Measurements from ENCODE around the gene PDE5A.

Gene PDE5A

GRCh38 chr4:119581190-119581873 lies 47.3 kb downstream of the PDE5A start:
- no peak for DNase-seq (ENCODE audit: extremely low spot score)
- TF ChIP-seq, protein P1, sequence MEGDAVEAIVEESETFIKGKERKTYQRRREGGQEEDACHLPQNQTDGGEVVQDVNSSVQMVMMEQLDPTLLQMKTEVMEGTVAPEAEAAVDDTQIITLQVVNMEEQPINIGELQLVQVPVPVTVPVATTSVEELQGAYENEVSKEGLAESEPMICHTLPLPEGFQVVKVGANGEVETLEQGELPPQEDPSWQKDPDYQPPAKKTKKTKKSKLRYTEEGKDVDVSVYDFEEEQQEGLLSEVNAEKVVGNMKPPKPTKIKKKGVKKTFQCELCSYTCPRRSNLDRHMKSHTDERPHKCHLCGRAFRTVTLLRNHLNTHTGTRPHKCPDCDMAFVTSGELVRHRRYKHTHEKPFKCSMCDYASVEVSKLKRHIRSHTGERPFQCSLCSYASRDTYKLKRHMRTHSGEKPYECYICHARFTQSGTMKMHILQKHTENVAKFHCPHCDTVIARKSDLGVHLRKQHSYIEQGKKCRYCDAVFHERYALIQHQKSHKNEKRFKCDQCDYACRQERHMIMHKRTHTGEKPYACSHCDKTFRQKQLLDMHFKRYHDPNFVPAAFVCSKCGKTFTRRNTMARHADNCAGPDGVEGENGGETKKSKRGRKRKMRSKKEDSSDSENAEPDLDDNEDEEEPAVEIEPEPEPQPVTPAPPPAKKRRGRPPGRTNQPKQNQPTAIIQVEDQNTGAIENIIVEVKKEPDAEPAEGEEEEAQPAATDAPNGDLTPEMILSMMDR (IDR thresholded peaks at IDR 0.05; ENCODE audit: control extremely low read depth, extremely low read depth, low read depth, missing control alignments) = no peak
- POLR2A ChIA-PET = no interaction called here
- CTCF ChIA-PET = interaction anchor here (1.2 to 1.6 kb wide), 2 partner anchors 23 to 47 kb away, joined by 3 to 4 read pairs; partner anchors contain the start of gene PDE5A

DNA sequence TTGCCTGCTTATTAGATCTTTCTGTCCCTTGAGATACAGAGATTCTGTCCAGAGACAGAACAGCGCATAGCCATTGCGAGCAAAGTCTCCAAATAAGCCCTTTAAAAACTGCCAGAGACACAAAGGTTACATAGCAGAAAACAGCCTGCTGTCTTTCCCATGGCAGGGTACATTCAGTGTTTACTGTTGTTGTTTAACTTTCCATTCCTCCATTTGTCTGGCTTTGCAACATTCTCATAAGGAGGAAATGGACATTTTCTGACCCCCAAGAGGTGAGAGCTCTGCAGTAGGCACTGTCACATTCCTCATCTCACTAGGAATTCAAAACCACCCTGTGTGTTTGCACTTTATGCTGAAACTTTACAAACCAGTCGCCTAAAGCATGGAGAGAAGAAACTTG lies 48.3 kb downstream of the PDE5A start:
- DNase-seq (ENCODE audit: extremely low spot score) = no peak
- TF ChIP-seq, protein P1 (IDR thresholded peaks at IDR 0.05; ENCODE audit: control extremely low read depth, extremely low read depth, low read depth, missing control alignments) = no peak
- POLR2A ChIA-PET = no interaction called here
- CTCF ChIA-PET = interaction anchor here (1.2 kb wide), 1 partner anchor 48 kb away, joined by 4 read pairs; the partner anchor contains the start of gene PDE5A

DNA sequence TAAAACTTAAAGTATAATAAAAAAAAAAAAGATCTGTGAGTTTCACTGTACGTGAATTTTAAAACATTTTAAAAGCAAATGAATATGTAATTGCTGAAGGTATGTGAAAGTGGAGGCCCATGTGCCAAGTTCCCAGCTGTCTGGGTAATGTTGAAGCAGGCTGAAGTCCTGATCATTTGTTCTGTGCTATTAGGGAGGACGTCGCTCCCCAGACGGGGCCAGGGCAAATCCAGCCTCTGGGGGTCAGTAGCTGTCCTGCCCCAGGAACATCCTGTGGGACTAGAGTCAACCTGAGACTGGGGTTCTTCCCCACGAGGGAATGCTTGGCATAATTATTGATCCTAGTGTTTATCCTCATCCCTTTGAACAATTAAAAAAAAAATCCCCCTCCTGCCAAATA lies 48.8 kb downstream of the PDE5A start:
- no peak for DNase-seq (ENCODE audit: extremely low spot score)
- POLR2A ChIA-PET = no interaction called here
- CTCF ChIA-PET = no interaction called here
- TF ChIP-seq, protein P1 (IDR thresholded peaks at IDR 0.05; ENCODE audit: control extremely low read depth, extremely low read depth, low read depth, missing control alignments) = no peak

DNA sequence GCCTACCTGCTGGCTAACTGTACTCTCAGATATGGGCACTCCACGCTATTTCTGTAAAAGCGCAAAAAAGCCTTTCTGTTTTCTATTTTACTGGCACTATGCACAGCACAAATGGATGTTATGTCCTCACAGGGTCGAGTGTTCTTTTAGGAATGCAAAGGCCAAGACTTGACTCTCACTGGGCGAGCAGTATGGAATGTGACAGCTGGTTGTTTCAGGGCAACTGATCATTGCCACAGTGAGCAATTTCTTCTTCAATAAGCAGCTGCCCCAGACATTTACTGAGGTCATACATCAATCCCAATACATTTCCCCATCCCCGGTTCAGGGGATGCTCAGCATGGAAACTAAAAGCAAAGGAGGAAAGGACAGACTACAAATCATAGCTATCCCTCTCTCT lies 58.2 kb downstream of the PDE5A start:
- ChIA-PET POLR2A (no interaction called here), CTCF (no interaction called here)
- no peak for DNase-seq (ENCODE audit: extremely low spot score)
- TF ChIP-seq, protein P1 (IDR thresholded peaks at IDR 0.05; ENCODE audit: control extremely low read depth, extremely low read depth, low read depth, missing control alignments) = no peak

DNA sequence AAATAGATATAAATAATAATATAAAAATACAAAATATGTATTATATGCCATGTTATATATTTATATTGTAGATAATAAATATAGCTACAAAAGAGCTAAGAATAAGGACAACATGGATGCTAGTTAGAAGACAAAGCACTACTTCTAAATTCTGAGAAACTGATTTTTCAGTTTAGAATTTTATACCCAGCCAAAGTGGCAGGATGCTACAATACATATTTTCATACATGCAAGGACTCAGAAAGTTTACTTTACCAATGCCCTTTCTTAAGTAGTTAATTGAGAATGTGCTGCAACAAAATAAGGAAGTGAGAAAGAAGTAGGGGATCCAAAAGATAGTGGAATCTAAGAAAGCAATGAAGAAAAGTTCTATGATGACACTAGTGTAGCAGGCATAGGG lies 64.5 kb downstream of the PDE5A start:
- DNase-seq (ENCODE audit: extremely low spot score) = no peak
- ChIA-PET POLR2A (no interaction called here), CTCF (no interaction called here)
- TF ChIP-seq, protein P1 (IDR thresholded peaks at IDR 0.05; ENCODE audit: control extremely low read depth, extremely low read depth, low read depth, missing control alignments) = no peak

DNA sequence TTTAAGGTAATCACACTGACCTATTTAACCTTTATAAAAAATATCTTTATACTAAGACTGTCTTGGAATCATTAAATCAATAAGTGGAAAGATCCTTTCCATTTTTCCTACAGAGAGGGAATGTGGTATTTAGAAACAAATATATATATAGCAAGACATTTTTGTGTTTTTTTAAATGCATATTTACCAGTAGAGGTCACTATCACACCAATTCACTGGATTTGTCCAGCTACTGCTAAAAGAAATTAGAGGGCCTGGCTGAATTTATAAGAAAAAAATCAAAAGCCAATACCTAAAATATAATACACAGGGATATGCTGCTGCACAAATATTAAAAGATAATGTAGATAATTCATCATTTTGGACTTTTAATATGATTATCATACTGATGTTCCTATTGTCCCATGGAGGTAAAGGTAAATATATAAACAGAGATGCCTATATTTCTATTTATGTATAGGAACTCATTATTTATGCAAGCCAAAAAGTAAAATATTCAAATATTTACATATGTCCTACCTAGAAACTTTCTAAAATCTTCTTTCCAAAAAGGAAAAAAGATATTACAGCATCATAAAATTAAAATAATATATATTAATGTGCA lies 69.5 kb downstream of the PDE5A start:
- TF ChIP-seq, protein P1 (IDR thresholded peaks at IDR 0.05; ENCODE audit: control extremely low read depth, extremely low read depth, low read depth, missing control alignments) = peak; percentile 17
- POLR2A ChIA-PET = no interaction called here
- peak; percentile 29 for DNase-seq (ENCODE audit: extremely low spot score)
- CTCF ChIA-PET = interaction anchor here (0.7 to 5.7 kb wide), 9 partner anchors 8 to 498 kb away, joined by 3 to 30 read pairs (median 3); partner anchors contain the start of gene PDE5A

Data from GM10248 (cell line).